ENCODE data around the gene SMARCD3.
A peak's percentile ranks its signal among the peaks of the same experiment; 100 is the strongest.

SMARCD3 gene

GRCh38 chr7:151226875-151227782, 21.4 kb downstream of the SMARCD3 start, which contains the start of gene ABCF2:
Gene ABCF2, minus strand, starts transcription at chr7:151227205. Its CDS starts 747 bp downstream, at chr7:151226458.
- no peak for TF ChIP-seq CTCF (IDR thresholded peaks at IDR 0.05; ENCODE audit: control insufficient read depth, insufficient read depth, low read depth, low read length, missing control alignments)
- peak; percentile 96 for DNase-seq (ENCODE audit: low read depth)
- peak within 1 kb of the TSS; percentile 97 for H3K4me3 ChIP-seq (ENCODE audit: control insufficient read depth, low read depth, low read length)

- TF ChIP-seq CTCF (IDR thresholded peaks at IDR 0.05; ENCODE audit: control insufficient read depth, insufficient read depth, low read depth, low read length, missing control alignments): no peak
- DNase-seq (ENCODE audit: low read depth): no peak
- peak overlapping the region; percentile 97 for H3K4me3 ChIP-seq (ENCODE audit: control insufficient read depth, low read depth, low read length)
Observed at GRCh38 chr7:151226560-151226874, 22.0 kb downstream of the SMARCD3 start.

GRCh38 chr7:151225948-151226510, 22.5 kb downstream of the SMARCD3 start:
- H3K4me3 ChIP-seq (ENCODE audit: control insufficient read depth, low read depth, low read length): peak overlapping the region; percentile 97
- DNase-seq (ENCODE audit: low read depth): no peak
- TF ChIP-seq CTCF (IDR thresholded peaks at IDR 0.05; ENCODE audit: control insufficient read depth, insufficient read depth, low read depth, low read length, missing control alignments): no peak

- TF ChIP-seq CTCF (IDR thresholded peaks at IDR 0.05; ENCODE audit: control insufficient read depth, insufficient read depth, low read depth, low read length, missing control alignments): no peak
- no peak overlapping the region for H3K4me3 ChIP-seq (ENCODE audit: control insufficient read depth, low read depth, low read length)
- DNase-seq (ENCODE audit: low read depth): no peak
Observed at GRCh38 chr7:151223728-151224127, 24.8 kb downstream of the SMARCD3 start.

- H3K4me3 ChIP-seq (ENCODE audit: control insufficient read depth, low read depth, low read length): no peak overlapping the region
- no peak for TF ChIP-seq CTCF (IDR thresholded peaks at IDR 0.05; ENCODE audit: control insufficient read depth, insufficient read depth, low read depth, low read length, missing control alignments)
- no peak for DNase-seq (ENCODE audit: low read depth)
Observed at GRCh38 chr7:151218170-151218569, 30.3 kb downstream of the SMARCD3 start.

- no peak overlapping the region for H3K4me3 ChIP-seq (ENCODE audit: control insufficient read depth, low read depth, low read length)
- DNase-seq (ENCODE audit: low read depth): no peak
- no peak for TF ChIP-seq CTCF (IDR thresholded peaks at IDR 0.05; ENCODE audit: control insufficient read depth, insufficient read depth, low read depth, low read length, missing control alignments)
Observed at GRCh38 chr7:151215396-151215795, 33.1 kb downstream of the SMARCD3 start.

Data from AG09309 (cell line).